Sigmoid colon (tissue), 7 donors: ENCODE measurements around the gene FBP1. TPM values are rescaled to one million over a fixed set of nuclear protein-coding genes. Genes with fewer than 3 reads are reported as not detected.
"Not testable (repeated sequence)": the region's sequence is repeated elsewhere in the genome, so short reads cannot be mapped to it uniquely, and the experiment has no call there.

Experiments
- DNase-seq: peaks from one replicate; pipeline ENCODE4 v3.0.0-alpha.2; 2019
- H3K27ac ChIP-seq, 4 donors: fragments of 200-600 bp; sonication (generic); one replicate each; pipeline ENCODE4 v1.5.1; 2016 to 2019; ENCODE audit warnings: mild to moderate bottlenecking in 1 of 4
- H3K27me3 ChIP-seq, 3 donors: fragments of 200-600 bp; sonication (generic); one replicate each; pipeline ENCODE4 v1.5.1; 2019; ENCODE audit warnings: mild to moderate bottlenecking in 1 of 3
- H3K36me3 ChIP-seq, 4 donors: fragments of 200-600 bp; sonication (generic); one replicate each; pipeline ENCODE4 v1.5.1; 2016 to 2019
- H3K4me1 ChIP-seq, 4 donors: fragments of 200-600 bp; sonication (generic); one replicate each; pipeline ENCODE4 v1.5.1; 2017 to 2019
- H3K4me3 ChIP-seq, 4 donors: fragments of 200-600 bp; sonication (generic); one replicate each; pipeline ENCODE4 v1.5.1; 2017 to 2019; ENCODE audit warnings: mild to moderate bottlenecking in 2 of 4, moderate library complexity in 1 of 4
- H3K9me3 ChIP-seq, 4 donors: fragments of 200-600 bp in 3 of 4; sonication (generic) in 3 of 4; one replicate each; pipeline versions ENCODE4 v1.5.1 to v1.6.1; 2013 to 2019
- CTCF ChIP-seq, 4 experiments: fragments of 450-650 bp in 3 of 4; fragments of 200-600 bp in 1 of 4; IDR thresholded peaks; one replicate each; pipeline ENCODE4 v1.5.1; 2016 to 2019; ENCODE audit warnings: antibody characterized with exemption in 4 of 4, mild to moderate bottlenecking in 3 of 4, moderate library complexity in 2 of 4
- EP300 ChIP-seq, 4 donors: sonication (generic); formaldehyde crosslinking; IDR thresholded peaks; one replicate each; pipeline ENCODE4 v1.6.1; 2017; ENCODE audit warnings: antibody characterized with exemption in 4 of 4
- POLR2A ChIP-seq, 2 donors: fragments of 450-650 bp; IDR thresholded peaks; one replicate each; pipeline ENCODE4 v1.6.1; 2016; ENCODE audit warnings: antibody characterized with exemption in 2 of 2, mild to moderate bottlenecking in 2 of 2, moderate library complexity in 2 of 2
- POLR2AphosphoS5 ChIP-seq, 4 donors: sonication (generic); formaldehyde crosslinking; IDR thresholded peaks; one replicate each; pipeline ENCODE4 v1.6.1; 2017; ENCODE audit warnings: antibody characterized with exemption in 4 of 4
- WGBS, 2 donors: extraction: QIAGEN DNeasy Blood & Tissue Kit; methylation state at CpG; one replicate each; pipeline ENCODE4 v1.1.7; 2013; 5-methylcytosine and 5-hydroxymethylcytosine counted together
- intact Hi-C: fragments of 100-400 bp; cut with DNase I; formaldehyde crosslinking; loops from one replicate; pipeline ENCODE4 v1.15.1; 2023
- polyA plus RNA-seq, 3 donors: library from polyadenylated mRNA; stranded (reverse); fragments of 200-250 nt; gene quantifications; one replicate each; pipeline ENCODE4 v1.2.3, GENCODE V29; 2013
- total RNA-seq, 4 donors: library from RNA; depleted of rRNA; stranded (reverse); fragments of >200 nt; gene quantifications; one replicate each; pipeline ENCODE4 v1.1.0, GENCODE V29; 2016
- donor health status: healthy with polysubstance abuse.
- donor health status: Bipolar disorder and iron deficiency.
- donor health status: healthy.

The FBP1 gene
- total and polyA plus RNA-seq, 7 donors, result 2.2 to 48.8 (median 8.2) TPM

DNA sequence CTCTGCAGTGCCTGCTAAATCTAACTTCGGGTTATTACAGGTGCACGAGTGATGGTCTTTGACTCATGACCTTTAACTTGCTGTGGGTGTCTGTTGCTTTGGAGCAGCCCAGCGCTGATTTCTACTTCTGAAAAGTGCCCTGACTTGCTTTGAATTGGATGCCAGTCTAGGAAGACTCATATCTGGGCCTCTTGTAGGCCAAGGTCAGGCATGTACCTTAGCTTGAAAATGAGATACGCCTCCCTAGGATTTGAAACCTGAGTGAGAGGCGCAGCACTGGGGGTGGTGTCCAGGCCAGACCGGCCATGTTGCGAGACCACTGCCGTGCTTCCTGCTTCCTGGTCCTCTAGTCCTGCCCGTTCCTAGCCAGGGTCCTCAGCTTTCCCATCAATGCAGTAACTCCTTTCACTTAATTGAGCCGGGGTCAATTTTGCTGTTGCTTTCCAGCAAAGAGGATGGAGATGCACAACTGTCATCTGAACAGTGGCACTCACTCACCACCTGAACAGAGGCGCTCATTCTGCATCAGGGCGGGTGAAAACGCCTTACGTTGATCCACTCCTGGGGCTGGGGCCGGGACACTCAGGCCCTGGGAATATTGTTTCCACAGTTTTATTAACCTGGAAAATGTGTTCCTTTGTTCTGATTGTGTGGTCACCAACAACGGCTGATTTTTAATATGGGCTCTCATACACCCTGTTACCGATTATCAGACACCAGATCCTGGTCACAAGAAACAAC, 70.2 kb downstream of the FBP1 start:
- Histone ChIP-seq H3K27me3 (no peaks in the 10 kb centered on the region), H3K4me1 (no peaks in the 10 kb centered on the region), H3K36me3 (no peaks in the 10 kb centered on the region), H3K9me3 (no peaks in the 10 kb centered on the region), H3K4me3 (no peak overlapping the region), H3K27ac (no peak overlapping the region)
- 91 to 93% methylated on average over 17 of the region's 17 CpGs for WGBS, 2 donors
- no peak for DNase-seq
- intact Hi-C loops, result no loop called here
- TF ChIP-seq POLR2AphosphoS5 (IDR thresholded peaks at IDR 0.05) (no peak), CTCF (IDR thresholded peaks at IDR 0.05) (no peak), EP300 (IDR thresholded peaks at IDR 0.05) (no peak), POLR2A (IDR thresholded peaks at IDR 0.05) (no peak)

DNA sequence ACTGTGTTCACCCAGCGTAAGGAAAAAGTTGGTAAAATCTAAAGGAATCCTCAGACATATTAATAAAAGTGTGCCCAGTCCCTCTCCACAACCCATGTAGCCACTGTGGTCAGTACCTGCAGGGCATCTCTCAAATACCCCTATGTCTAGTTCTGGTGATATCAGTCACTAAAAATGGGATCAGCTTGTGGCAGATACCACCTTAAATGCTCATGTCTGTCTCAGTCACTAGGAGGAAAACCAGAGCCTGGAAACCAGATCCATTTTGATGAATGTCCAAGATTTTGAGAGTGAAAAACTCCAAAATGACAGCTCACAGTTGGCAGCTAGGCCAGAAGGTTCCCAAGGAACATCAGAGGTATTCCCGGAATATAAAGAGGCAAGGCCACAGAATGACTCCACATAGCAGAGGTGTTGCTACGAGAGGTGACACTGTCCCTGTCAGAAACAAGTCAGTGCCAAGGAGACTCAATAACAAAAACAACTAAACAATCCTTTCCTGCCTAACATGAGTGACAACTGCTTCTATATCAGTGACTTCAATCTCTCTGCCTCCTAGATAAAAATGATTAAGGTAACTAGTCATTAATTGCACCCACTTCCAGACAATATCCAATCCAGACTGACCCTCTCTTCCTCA, 70.9 kb downstream of the FBP1 start:
- no peak for TF ChIP-seq POLR2AphosphoS5 (IDR thresholded peaks at IDR 0.05)
- TF ChIP-seq CTCF (IDR thresholded peaks at IDR 0.05), result no peak
- no peak for TF ChIP-seq POLR2A (IDR thresholded peaks at IDR 0.05)
- TF ChIP-seq EP300 (IDR thresholded peaks at IDR 0.05), result no peak
- H3K4me1 ChIP-seq, result no peaks in the 10 kb centered on the region

GRCh38 chr9:94567271-94567670, 72.0 kb downstream of the FBP1 start:
- intact Hi-C loops, result no loop called here
- TF ChIP-seq EP300 (IDR thresholded peaks at IDR 0.05) (no peak), POLR2A (IDR thresholded peaks at IDR 0.05) (no peak), POLR2AphosphoS5 (IDR thresholded peaks at IDR 0.05) (no peak), CTCF (IDR thresholded peaks at IDR 0.05) (no peak)
- no peaks in the 10 kb centered on the region for H3K27me3 ChIP-seq
- no peak overlapping the region for H3K27ac ChIP-seq
- no peak for DNase-seq
- no peaks in the 10 kb centered on the region for H3K36me3 ChIP-seq
- H3K4me3 ChIP-seq, result no peak overlapping the region
- H3K4me1 ChIP-seq, result no peaks in the 10 kb centered on the region
- 85 to 96% methylated on average over 2 of the region's 2 CpGs for WGBS, 2 donors
- H3K9me3 ChIP-seq, result no peaks in the 10 kb centered on the region

More for the DNA sequence above, 70.9 kb downstream of the FBP1 start:
- Histone ChIP-seq H3K9me3 (no peaks in the 10 kb centered on the region), H3K36me3 (no peaks in the 10 kb centered on the region), H3K4me3 (no peak overlapping the region), H3K27ac (no peak overlapping the region), H3K27me3 (no peaks in the 10 kb centered on the region)
- intact Hi-C loops, result no loop called here
- 83 to 93% methylated on average over 3 of the region's 3 CpGs for WGBS, 2 donors
- no peak for DNase-seq

DNA sequence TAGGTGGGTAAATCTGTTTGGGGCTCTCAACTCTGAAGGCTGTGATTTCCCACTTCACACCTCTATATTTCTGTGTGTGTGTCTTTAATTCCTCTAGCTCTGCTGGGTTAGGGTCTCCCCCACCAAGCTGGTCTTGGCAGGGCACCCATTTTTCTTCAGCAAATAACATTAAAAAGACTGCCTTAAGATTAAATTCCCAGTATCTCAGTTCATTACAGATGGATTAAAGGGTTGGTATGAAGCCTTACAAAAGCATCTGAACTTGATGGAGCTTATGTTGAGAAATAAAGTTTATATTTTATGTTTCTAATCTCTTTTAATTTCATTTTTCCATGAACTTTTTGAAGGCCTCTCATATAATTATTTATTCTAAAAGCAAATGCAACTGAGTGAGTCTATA, 72.8 kb downstream of the FBP1 start:
- H3K36me3 ChIP-seq, result no peaks in the 10 kb centered on the region
- no peaks in the 10 kb centered on the region for H3K4me1 ChIP-seq
- no peaks in the 10 kb centered on the region for H3K27me3 ChIP-seq
- H3K9me3 ChIP-seq, result no peaks in the 10 kb centered on the region
- H3K27ac ChIP-seq, result no peak overlapping the region
- intact Hi-C loops, result no loop called here
- no peak for DNase-seq
- TF ChIP-seq POLR2A (IDR thresholded peaks at IDR 0.05) (no peak), POLR2AphosphoS5 (IDR thresholded peaks at IDR 0.05) (no peak), CTCF (IDR thresholded peaks at IDR 0.05) (no peak), EP300 (IDR thresholded peaks at IDR 0.05) (no peak)
- H3K4me3 ChIP-seq, result no peak overlapping the region

DNA sequence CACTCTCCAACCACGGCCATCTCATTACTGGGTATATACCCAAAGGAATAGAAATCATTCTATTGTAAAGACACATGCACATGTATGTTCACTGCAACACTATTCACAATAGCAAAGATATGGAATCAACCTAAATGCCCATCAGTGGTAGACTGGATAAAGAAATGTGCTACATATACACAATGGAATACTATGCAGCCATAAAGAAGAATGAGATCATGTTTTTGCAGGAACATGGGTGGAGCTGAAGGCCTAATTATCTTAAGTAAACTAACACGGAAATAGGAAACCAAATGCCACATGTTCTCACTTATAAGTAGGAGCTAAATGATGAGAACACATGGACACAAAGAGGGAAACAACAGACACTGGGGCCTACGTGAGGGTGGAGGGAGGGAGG, 75.0 kb downstream of the FBP1 start:
- H3K4me3 ChIP-seq, H3K27me3 ChIP-seq, H3K9me3 ChIP-seq, DNase-seq, intact Hi-C loops, H3K27ac ChIP-seq, H3K4me1 ChIP-seq, H3K36me3 ChIP-seq: not testable (repeated sequence)
- WGBS, 2 donors, result 72 to 76% methylated on average over 3 of the region's 3 CpGs
